Omental fat pad (tissue), 4 donors: ENCODE measurements around the gene TNIK. TPM values are rescaled to one million over a fixed set of nuclear protein-coding genes. Genes with fewer than 3 reads are reported as not detected.

Experiments
- ATAC-seq: fragments of 150-250 bp; one replicate; pipeline ENCODE4 v1.9.1; 2016; ENCODE audit warnings: mild to moderate bottlenecking, moderate library complexity; ENCODE audit not compliant: low FRiP score
- DNase-seq: peaks from one replicate; pipeline ENCODE4 v3.0.0-alpha.2; 2019; ENCODE audit warnings: low spot score
- CTCF ChIP-seq, 3 donors: fragments of 450-650 bp; IDR thresholded peaks; one replicate each; pipeline ENCODE4 v1.5.1; 2016 to 2017; ENCODE audit warnings: antibody characterized with exemption in 3 of 3, mild to moderate bottlenecking in 3 of 3, moderate library complexity in 2 of 3
- total RNA-seq, 4 donors: library from RNA; depleted of rRNA; stranded (reverse); fragments of >200 nt; gene quantifications; one replicate each; pipeline ENCODE4 v1.1.0, GENCODE V29; 2016

The TNIK gene
- total RNA-seq, 4 donors from 2014 or later, result 3.9 to 12.8 (median 6.5) TPM

GRCh38 chr3:171223396-171223795, 236.8 kb downstream of the TNIK start:
- no peak for TF ChIP-seq CTCF (IDR thresholded peaks at IDR 0.05)
- ATAC-seq (no peak), DNase-seq (no peak)

DNA sequence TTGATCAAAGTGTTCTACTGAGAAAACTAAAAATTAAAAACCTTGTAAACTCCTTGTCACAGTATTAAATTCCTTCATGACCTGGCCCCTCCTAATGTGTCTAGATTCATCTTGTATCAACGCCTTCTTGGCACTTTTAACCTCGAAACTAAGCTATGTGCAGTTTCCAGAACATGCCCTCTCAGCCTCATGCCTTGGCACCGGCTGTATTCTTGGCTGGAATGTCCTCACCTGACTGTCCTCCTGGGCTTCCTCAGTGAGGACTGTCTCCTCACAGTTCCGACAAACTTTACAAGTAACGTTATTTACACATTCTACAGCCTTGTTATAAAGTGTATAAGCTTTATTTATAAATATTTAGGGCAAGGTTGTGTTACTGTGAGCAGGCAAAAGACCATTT, 237.2 kb downstream of the TNIK start:
- DNase-seq, result no peak
- no peak for TF ChIP-seq CTCF (IDR thresholded peaks at IDR 0.05)
- no peak for ATAC-seq

GRCh38 chr3:171221597-171221996, 238.6 kb downstream of the TNIK start:
- ATAC-seq, result no peak
- DNase-seq, result no peak
- TF ChIP-seq CTCF (IDR thresholded peaks at IDR 0.05), result no peak

- DNase-seq (no peak), ATAC-seq (no peak)
- no peak for TF ChIP-seq CTCF (IDR thresholded peaks at IDR 0.05)
Observed at GRCh38 chr3:171221104-171221503, 239.1 kb downstream of the TNIK start.

DNA sequence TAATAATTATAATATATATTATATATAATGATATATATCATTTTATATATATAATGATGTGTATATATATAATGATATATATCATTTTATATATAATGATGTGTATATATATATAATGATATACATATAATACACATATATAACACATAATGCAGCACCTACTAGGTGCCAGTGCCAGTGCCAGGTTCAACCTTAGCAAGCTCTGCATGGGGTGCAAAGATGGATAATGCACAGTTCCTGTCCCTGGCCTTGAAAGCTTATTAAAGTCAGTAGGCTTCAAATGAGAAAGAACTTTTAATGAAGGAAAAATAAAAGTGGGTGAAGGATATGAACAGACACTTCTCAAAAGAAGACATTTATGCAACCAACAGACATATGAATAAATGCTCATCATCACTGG, 240.9 kb downstream of the TNIK start:
- TF ChIP-seq CTCF (IDR thresholded peaks at IDR 0.05), result no peak
- ATAC-seq (no peak), DNase-seq (no peak)

- no peak for ATAC-seq
- no peak for DNase-seq
- TF ChIP-seq CTCF (IDR thresholded peaks at IDR 0.05), result no peak
Observed at GRCh38 chr3:171218069-171218468, 242.1 kb downstream of the TNIK start.

DNA sequence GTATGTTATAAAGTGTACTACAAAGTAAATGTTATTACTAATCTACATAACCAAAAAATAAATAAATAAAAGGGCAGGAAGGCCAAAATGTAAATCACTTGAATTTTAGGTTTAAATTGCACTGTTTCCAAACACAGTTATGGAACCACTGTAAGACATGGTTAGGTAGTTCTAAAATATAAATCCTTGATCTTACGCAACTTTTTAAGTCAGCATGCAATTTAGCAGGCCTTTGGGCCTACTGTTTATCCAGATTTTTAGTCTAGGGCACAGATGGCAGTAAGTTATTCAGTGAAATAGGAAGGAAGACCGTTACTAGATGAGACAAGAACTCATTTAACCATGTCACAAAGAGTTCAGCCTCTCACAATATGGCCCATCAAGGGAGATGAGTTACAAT, 246.3 kb downstream of the TNIK start:
- DNase-seq (no peak), ATAC-seq (no peak)
- no peak for TF ChIP-seq CTCF (IDR thresholded peaks at IDR 0.05)
